IMR-90 (cell line): Measurements from ENCODE around the gene CTIF.

ENCODE experiments used
- CEBPB ChIP-seq: IDR thresholded peaks from 2 replicates; pipeline ENCODE4 v1.6.1; 2012; ENCODE audit warnings: low read depth, low read length, improper control_type of control experiment
- CTCF ChIP-seq: conservative IDR thresholded peaks from 2 replicates; pipeline ENCODE4 v1.5.1; 2012; ENCODE audit warnings: mild to moderate bottlenecking, low read depth, low read length, improper control_type of control experiment
- MAFK ChIP-seq: IDR thresholded peaks from 2 replicates; pipeline ENCODE4 v1.6.1; 2012; ENCODE audit warnings: low read depth, low read length, improper control_type of control experiment
- POLR2A ChIP-seq: IDR thresholded peaks from 2 replicates; pipeline ENCODE4 v1.6.1; 2012; ENCODE audit warnings: mild to moderate bottlenecking, low read depth, low read length
- SMC3 ChIP-seq: fragments of 150-350 bp; IDR thresholded peaks from 2 replicates; pipeline ENCODE4 v1.6.1; 2016; ENCODE audit warnings: low read depth, mild to moderate bottlenecking, antibody characterized with exemption, low read length, moderate library complexity
- USF2 ChIP-seq: fragments of 150-350 bp; IDR thresholded peaks from 2 replicates; pipeline ENCODE4 v1.6.1; 2017; ENCODE audit warnings: mild to moderate bottlenecking, antibody characterized with exemption, low read length, low read depth

GRCh38 chr18:48809365-48809764 is 270.5 kb downstream of the CTIF start:
- TF ChIP-seq CTCF (no peak), POLR2A (no peak), SMC3 (no peak), USF2 (no peak), CEBPB (no peak), MAFK (no peak)
